ENCODE results near the gene TMEM144.
"Not testable (repeated sequence)": the region's sequence is repeated elsewhere in the genome, so short reads cannot be mapped to it uniquely, and the experiment has no call there.

The TMEM144 gene

GRCh38 chr4:158219623-158220022, 9.3 kb downstream of the TMEM144 start:
- in situ Hi-C loops (cut with HindIII; ENCODE audit: low sequenced_read_pairs) = no loop called here
- no peak for DNase-seq (ENCODE audit: low read depth)
- no peak for TF ChIP-seq CTCF (IDR thresholded peaks at IDR 0.05; ENCODE audit: low read depth, low read length, missing control alignments)
- no peak overlapping the region for H3K4me3 ChIP-seq (ENCODE audit: low read depth, low read length)

GRCh38 chr4:158224318-158224717, 14.0 kb downstream of the TMEM144 start:
- H3K4me3 ChIP-seq (ENCODE audit: low read depth, low read length); in situ Hi-C loops (cut with HindIII; ENCODE audit: low sequenced_read_pairs); DNase-seq (ENCODE audit: low read depth): not testable (repeated sequence)

- in situ Hi-C loops (cut with HindIII; ENCODE audit: low sequenced_read_pairs); H3K4me3 ChIP-seq (ENCODE audit: low read depth, low read length); DNase-seq (ENCODE audit: low read depth): not testable (repeated sequence)
Measured at GRCh38 chr4:158224999-158225398, 14.7 kb downstream of the TMEM144 start.

- DNase-seq (ENCODE audit: low read depth); in situ Hi-C loops (cut with HindIII; ENCODE audit: low sequenced_read_pairs): not testable (repeated sequence)
Measured at GRCh38 chr4:158227880-158228279, 17.6 kb downstream of the TMEM144 start.

GRCh38 chr4:158228399-158228798, 18.1 kb downstream of the TMEM144 start:
- in situ Hi-C loops (cut with HindIII; ENCODE audit: low sequenced_read_pairs); DNase-seq (ENCODE audit: low read depth); H3K4me3 ChIP-seq (ENCODE audit: low read depth, low read length): not testable (repeated sequence)

More at GRCh38 chr4:158227880-158228279, 17.6 kb downstream of the TMEM144 start:
- H3K4me3 ChIP-seq (ENCODE audit: low read depth, low read length) = not testable (repeated sequence)

- in situ Hi-C loops (cut with HindIII; ENCODE audit: low sequenced_read_pairs) = no loop called here
- DNase-seq (ENCODE audit: low read depth) = no peak
- TF ChIP-seq CTCF (IDR thresholded peaks at IDR 0.05; ENCODE audit: low read depth, low read length, missing control alignments) = no peak
- H3K4me3 ChIP-seq (ENCODE audit: low read depth, low read length) = no peak overlapping the region
Measured at GRCh38 chr4:158229768-158230167, 19.5 kb downstream of the TMEM144 start.

- TF ChIP-seq CTCF (IDR thresholded peaks at IDR 0.05; ENCODE audit: low read depth, low read length, missing control alignments) = no peak
- H3K4me3 ChIP-seq (ENCODE audit: low read depth, low read length) = no peak overlapping the region
- no peak for DNase-seq (ENCODE audit: low read depth)
- in situ Hi-C loops (cut with HindIII; ENCODE audit: low sequenced_read_pairs) = no loop called here
Measured at GRCh38 chr4:158234671-158235070, 24.4 kb downstream of the TMEM144 start.

- TF ChIP-seq CTCF (IDR thresholded peaks at IDR 0.05; ENCODE audit: low read depth, low read length, missing control alignments) = no peak
- no peak overlapping the region for H3K4me3 ChIP-seq (ENCODE audit: low read depth, low read length)
- in situ Hi-C loops (cut with HindIII; ENCODE audit: low sequenced_read_pairs) = no loop called here
- DNase-seq (ENCODE audit: low read depth) = no peak
Measured at GRCh38 chr4:158236304-158237030, 26.2 kb downstream of the TMEM144 start.

- TF ChIP-seq CTCF (IDR thresholded peaks at IDR 0.05; ENCODE audit: low read depth, low read length, missing control alignments) = no peak
- no peak for DNase-seq (ENCODE audit: low read depth)
- H3K4me3 ChIP-seq (ENCODE audit: low read depth, low read length) = no peak overlapping the region
- in situ Hi-C loops (cut with HindIII; ENCODE audit: low sequenced_read_pairs) = no loop called here
Measured at GRCh38 chr4:158238575-158238974, 28.3 kb downstream of the TMEM144 start.

Data from astrocyte of the cerebellum (primary cell).